GM12874 (cell line): ENCODE measurements around the gene SUN5.

ENCODE experiments used
- CTCF ChIP-seq: IDR thresholded peaks from 2 replicates; pipeline ENCODE4 v1.5.1; 2011; ENCODE audit warnings: low read depth, mild to moderate bottlenecking, control low read depth, low read length, moderate library complexity; ENCODE audit not compliant: insufficient read depth

The SUN5 gene

DNA sequence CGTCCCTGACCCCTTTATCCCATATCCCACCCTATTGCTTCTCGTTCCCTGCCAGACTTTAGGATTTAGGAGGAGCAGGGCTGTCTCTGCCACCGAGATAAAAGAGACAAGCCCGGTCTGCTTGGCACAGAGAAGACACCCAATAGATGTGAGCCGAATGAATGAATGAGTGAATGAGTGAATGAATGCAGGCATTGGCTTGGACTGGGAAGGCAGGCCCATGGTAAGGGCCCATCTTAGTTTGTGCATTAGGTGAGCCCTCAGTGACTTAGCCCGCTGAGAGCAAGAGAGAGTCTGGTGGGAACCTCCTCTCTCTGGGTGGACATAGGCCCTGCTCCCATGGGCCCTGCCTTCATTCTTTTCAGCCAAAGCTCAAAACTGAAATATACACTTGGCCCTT, 26.3 kb upstream of the SUN5 start:
- no peak for TF ChIP-seq CTCF

- TF ChIP-seq CTCF = no peak
Observed at GRCh38 chr20:33030076-33030475, 25.8 kb upstream of the SUN5 start.

DNA sequence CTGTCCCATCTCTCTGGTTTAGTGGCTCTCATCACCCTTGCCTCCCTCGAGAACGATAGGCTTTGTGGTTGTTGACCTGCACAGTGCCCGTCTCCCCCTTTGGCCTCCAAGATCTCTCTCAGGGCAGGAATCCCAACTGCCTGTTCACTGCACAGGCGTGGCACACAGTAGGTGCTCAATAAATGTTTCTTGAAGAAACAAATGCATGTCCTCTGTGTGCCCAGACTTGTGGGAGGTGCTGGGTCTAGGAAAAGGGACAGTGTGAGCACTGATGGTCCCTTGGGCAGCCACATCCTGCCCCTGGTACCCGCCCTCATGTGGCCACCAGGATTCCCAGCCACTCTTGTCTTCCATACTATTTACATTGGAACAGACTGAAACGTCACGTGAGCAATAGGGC, 24.6 kb upstream of the SUN5 start:
- TF ChIP-seq CTCF = no peak

GRCh38 chr20:33027769-33028751, 23.8 kb upstream of the SUN5 start:
- no peak for TF ChIP-seq CTCF

- no peak for TF ChIP-seq CTCF
Observed at GRCh38 chr20:33026779-33027759, 22.8 kb upstream of the SUN5 start.

DNA sequence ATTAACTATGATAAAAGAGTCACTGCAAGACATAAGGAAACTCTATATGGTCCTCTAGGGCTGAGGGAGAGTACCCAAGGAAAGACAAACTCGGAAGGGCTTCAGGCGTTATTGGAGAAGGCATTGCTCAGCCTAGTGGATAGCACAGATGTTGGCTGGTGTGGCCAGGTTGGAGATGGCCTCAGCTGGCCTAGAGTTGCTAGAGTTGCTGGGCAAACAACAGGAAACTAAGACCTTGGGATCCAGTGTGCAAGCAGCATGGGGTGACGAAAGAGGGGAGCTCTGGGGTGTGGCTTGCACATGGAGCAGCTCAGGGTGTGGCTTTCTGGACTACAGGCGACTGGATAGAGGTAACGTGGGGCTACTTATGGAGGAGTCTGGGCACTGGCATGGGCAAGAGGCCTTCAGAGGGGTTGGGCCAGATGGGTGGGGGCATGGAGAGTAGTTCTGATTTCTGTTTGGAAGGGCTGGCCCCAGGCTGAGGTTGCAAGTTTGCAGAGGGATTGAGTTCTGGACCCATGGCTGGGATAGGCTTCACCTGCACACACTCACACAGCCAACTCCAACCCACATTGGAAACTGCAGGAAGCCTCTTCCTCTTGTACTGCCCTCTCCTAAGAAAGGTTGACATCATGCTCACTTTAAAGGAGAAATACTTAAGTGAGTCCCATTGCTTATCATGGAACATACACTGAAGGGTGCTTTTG, 22.0 kb upstream of the SUN5 start:
- TF ChIP-seq CTCF = no peak
